ENCODE measurements around the gene AVEN. TPM values are rescaled to one million over a fixed set of nuclear protein-coding genes. Genes with fewer than 3 reads are reported as not detected.

Gene AVEN
- total RNA-seq, 1 experiment from 2014 or later, result 3.1 TPM

DNA sequence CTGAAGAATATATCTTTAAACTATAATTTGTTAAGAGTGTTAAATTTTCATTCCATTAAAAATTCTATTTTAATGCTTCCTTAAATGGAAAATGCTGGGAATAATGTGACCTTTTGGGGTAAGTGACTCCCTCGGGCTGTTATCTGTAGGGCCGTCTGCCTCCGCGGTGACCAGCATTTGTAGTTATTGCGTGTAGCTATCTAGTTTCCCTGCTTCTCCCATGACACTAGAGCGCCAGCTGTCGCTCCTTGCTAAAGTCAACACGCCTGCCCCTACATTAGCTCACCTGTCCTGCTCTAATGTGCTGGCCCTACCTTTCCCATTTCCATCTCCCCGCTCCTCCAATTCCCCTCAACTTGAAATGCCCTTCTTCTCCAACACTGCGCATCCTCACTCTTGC lies 83.1 kb downstream of the AVEN start:
- Mint-ChIP-seq H3K27ac (ENCODE audit: unreplicated experiment) (no peak overlapping the region), H3K4me1 (ENCODE audit: low read depth, unreplicated experiment) (no peaks in the 10 kb centered on the region), H3K4me3 (ENCODE audit: low read depth, unreplicated experiment) (no peak overlapping the region), H3K9me3 (ENCODE audit: low read depth, unreplicated experiment) (no peaks in the 10 kb centered on the region), H3K27me3 (ENCODE audit: unreplicated experiment) (no peaks in the 10 kb centered on the region), H3K36me3 (ENCODE audit: insufficient read depth, unreplicated experiment) (no peaks in the 10 kb centered on the region)
- CTCF ChIA-PET, result no interaction called here
- TF ChIP-seq, protein P1, sequence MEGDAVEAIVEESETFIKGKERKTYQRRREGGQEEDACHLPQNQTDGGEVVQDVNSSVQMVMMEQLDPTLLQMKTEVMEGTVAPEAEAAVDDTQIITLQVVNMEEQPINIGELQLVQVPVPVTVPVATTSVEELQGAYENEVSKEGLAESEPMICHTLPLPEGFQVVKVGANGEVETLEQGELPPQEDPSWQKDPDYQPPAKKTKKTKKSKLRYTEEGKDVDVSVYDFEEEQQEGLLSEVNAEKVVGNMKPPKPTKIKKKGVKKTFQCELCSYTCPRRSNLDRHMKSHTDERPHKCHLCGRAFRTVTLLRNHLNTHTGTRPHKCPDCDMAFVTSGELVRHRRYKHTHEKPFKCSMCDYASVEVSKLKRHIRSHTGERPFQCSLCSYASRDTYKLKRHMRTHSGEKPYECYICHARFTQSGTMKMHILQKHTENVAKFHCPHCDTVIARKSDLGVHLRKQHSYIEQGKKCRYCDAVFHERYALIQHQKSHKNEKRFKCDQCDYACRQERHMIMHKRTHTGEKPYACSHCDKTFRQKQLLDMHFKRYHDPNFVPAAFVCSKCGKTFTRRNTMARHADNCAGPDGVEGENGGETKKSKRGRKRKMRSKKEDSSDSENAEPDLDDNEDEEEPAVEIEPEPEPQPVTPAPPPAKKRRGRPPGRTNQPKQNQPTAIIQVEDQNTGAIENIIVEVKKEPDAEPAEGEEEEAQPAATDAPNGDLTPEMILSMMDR (IDR thresholded peaks at IDR 0.05; ENCODE audit: unreplicated experiment), result no peak
- no peak for DNase-seq
- BruUV-seq (replicated peaks), result no TSS peak
- intact Hi-C loops (cut with micrococcal nuclease; ENCODE audit: unreplicated experiment), result no loop called here

DNA sequence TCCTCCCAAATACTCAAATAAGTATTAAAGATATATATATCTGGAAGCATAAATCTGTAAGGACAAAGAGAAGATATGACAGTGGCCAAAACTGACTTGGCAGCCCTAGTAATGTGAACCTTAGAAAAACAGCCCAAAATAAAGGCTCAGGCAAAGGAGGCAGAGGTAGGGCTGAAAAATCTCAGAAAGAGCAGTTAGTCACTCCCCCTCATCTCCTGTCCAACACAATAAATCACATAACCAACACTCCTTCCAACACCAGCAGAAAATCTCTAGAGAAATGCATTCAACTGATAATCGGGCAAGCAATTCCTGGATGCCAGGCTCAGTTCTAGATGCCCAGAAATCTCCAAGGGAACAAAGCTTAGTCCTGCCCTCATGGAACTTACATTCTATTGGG lies 92.9 kb downstream of the AVEN start:
- Mint-ChIP-seq H3K27ac (ENCODE audit: unreplicated experiment) (no peak overlapping the region), H3K4me3 (ENCODE audit: low read depth, unreplicated experiment) (no peak overlapping the region), H3K9me3 (ENCODE audit: low read depth, unreplicated experiment) (no peaks in the 10 kb centered on the region), H3K4me1 (ENCODE audit: low read depth, unreplicated experiment) (no peaks in the 10 kb centered on the region), H3K36me3 (ENCODE audit: insufficient read depth, unreplicated experiment) (no peaks in the 10 kb centered on the region), H3K27me3 (ENCODE audit: unreplicated experiment) (no peaks in the 10 kb centered on the region)
- DNase-seq, result no peak
- CTCF ChIA-PET, result no interaction called here
- BruUV-seq (replicated peaks), result no TSS peak
- intact Hi-C loops (cut with micrococcal nuclease; ENCODE audit: unreplicated experiment), result no loop called here
- TF ChIP-seq, protein P1 (IDR thresholded peaks at IDR 0.05; ENCODE audit: unreplicated experiment), result no peak

DNA sequence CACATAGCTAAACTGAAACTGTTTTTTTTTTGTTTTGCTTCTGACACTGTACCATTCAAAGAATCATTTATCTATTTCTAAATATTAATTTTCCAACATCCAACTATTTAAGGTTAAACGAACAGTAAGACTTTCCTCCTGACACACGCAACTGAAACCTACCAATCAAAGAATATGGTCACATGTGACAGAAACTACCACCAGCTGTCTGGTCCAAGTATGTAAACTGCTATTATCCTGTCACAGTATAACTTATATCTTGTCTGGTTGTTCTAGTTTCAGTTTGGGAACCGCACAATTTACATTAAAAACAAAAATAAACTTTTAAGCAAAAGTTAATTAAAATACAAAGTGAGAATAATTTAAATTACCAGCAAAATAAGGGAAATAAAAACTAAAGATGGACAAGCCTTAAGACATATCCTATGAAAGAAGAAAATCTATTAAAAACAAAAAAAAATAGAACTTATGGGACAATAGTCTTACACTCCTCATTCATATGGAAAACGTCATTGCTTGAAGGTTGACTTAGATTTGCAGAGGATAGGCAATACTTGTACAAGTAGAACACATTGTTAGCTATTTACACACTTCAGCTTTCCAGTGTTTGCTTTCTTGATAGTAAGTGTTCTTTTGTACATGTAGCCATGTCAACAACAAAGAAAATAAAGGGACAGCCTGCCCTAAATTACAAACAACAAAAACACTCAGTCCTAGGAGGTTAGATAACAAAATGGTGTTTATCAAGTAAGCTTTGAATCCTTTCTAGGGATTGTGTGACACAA lies 97.5 kb downstream of the AVEN start:
- H3K9me3 Mint-ChIP-seq (ENCODE audit: low read depth, unreplicated experiment), result no peaks in the 10 kb centered on the region
- no TSS peak for BruUV-seq (replicated peaks)
- intact Hi-C loops (cut with micrococcal nuclease; ENCODE audit: unreplicated experiment), result no loop called here
- no peak for DNase-seq
- CTCF ChIA-PET, result no interaction called here
- no peak overlapping the region for H3K27ac Mint-ChIP-seq (ENCODE audit: unreplicated experiment)
- no peaks in the 10 kb centered on the region for H3K27me3 Mint-ChIP-seq (ENCODE audit: unreplicated experiment)
- H3K4me3 Mint-ChIP-seq (ENCODE audit: low read depth, unreplicated experiment), result no peak overlapping the region
- TF ChIP-seq, protein P1 (IDR thresholded peaks at IDR 0.05; ENCODE audit: unreplicated experiment), result no peak
- H3K4me1 Mint-ChIP-seq (ENCODE audit: low read depth, unreplicated experiment), result no peaks in the 10 kb centered on the region
- no peaks in the 10 kb centered on the region for H3K36me3 Mint-ChIP-seq (ENCODE audit: insufficient read depth, unreplicated experiment)

DNA sequence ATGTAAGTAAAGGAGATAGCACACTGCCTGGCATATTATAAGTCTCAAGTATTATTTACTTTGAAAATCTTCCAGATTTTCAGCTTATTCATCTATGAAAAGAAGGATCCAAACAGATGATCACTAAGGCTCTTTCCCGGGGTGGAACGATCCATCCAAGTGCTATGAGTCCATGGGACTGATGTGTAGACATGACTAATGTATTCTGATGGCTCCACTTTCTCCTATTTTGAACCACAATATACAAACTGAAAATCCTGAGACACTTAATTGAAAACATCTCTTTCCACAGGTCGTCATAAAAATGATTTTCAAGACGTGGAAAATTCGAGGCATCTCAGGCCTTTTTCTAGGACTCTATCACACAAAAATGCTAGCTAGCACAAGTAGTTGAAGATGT lies 104.1 kb downstream of the AVEN start:
- Mint-ChIP-seq H3K27ac (ENCODE audit: unreplicated experiment) (no peak overlapping the region), H3K9me3 (ENCODE audit: low read depth, unreplicated experiment) (no peaks in the 10 kb centered on the region), H3K4me1 (ENCODE audit: low read depth, unreplicated experiment) (no peaks in the 10 kb centered on the region), H3K4me3 (ENCODE audit: low read depth, unreplicated experiment) (no peak overlapping the region), H3K36me3 (ENCODE audit: insufficient read depth, unreplicated experiment) (no peaks in the 10 kb centered on the region), H3K27me3 (ENCODE audit: unreplicated experiment) (no peaks in the 10 kb centered on the region)
- intact Hi-C loops (cut with micrococcal nuclease; ENCODE audit: unreplicated experiment), result no loop called here
- TF ChIP-seq, protein P1 (IDR thresholded peaks at IDR 0.05; ENCODE audit: unreplicated experiment), result no peak
- BruUV-seq (replicated peaks), result no TSS peak
- CTCF ChIA-PET, result no interaction called here
- no peak for DNase-seq

Data from Calu3 (cell line).